OCI-M1 (cell line): Measurements from ENCODE around the gene WWC1.
"Not testable (repeated sequence)": the region's sequence is repeated elsewhere in the genome, so short reads cannot be mapped to it uniquely, and the experiment has no call there.

ENCODE experiments used
- DNase-seq: peaks from one replicate; lab custom pipeline; 2025; lab: John Stamatoyannopoulos, UW

WWC1 gene

GRCh38 chr5:168334695-168335094 lies 43.2 kb downstream of the WWC1 start:
- no peak for DNase-seq

- DNase-seq, result no peak
Measured at GRCh38 chr5:168337361-168337760, 45.9 kb downstream of the WWC1 start.

GRCh38 chr5:168339109-168339771 lies 47.8 kb downstream of the WWC1 start:
- no peak for DNase-seq

DNA sequence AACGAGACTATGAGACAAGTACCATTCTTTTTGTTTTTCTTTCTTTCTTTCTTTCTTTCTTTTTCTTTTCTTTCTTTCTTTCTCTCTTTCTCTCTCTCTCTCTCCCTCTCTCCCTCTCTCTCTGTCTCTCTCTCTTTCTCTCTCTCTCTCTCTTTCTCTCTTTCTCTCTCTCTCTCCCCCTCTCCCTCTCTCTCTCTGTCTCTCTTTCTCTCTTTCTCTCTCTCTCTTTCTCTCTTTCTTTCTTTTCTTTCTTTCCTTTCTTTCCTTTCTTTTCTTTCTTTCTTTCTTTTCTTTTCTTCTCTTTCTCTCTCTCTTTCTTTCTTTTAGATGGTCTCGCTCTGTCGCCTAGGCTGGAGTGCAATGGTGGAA lies 48.3 kb downstream of the WWC1 start:
- DNase-seq, result not testable (repeated sequence)

- no peak for DNase-seq
Measured at GRCh38 chr5:168340487-168340886, 49.0 kb downstream of the WWC1 start.

DNA sequence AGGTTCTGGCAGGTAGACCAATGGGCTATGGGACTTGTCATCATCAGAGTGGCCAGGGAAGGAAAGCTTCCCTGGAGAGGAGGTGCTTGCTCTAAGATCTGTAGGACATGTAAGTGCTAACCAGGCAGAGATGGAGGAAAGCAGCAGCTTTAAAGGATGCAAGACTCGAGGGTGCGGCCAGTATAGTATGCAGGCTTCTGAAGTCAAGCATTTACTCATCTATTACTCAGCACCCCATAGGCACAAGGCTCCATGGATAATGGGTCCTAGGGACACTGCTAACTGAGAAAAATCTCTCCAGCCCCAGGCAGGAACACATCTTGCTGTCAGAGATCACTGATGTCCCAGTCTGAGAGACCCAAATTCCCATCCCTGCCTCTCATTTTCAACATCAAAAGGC lies 49.7 kb downstream of the WWC1 start:
- DNase-seq, result no peak

GRCh38 chr5:168342151-168342825 lies 50.8 kb downstream of the WWC1 start:
- DNase-seq, result no peak

GRCh38 chr5:168342985-168343384 lies 51.5 kb downstream of the WWC1 start:
- no peak for DNase-seq

DNA sequence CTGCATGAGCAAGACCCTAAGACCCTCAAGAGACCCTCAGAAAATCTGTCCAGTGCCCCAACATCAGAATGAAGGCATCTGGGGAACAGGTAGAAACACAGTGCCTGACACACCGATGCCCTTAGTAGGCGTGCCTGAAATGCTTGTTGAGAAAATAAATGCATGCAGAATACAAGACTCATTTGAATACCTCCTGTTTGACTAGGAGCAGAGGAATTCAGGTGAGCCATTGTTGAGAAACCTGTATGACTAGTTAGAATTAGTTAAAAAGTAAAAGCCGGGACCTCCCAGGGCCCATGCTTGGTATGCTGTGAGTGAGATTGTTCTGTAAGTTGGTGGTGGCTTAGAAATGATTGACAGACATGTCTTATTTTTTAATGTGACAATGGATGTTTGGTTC lies 55.0 kb downstream of the WWC1 start:
- DNase-seq, result no peak

GRCh38 chr5:168347368-168348083 lies 56.1 kb downstream of the WWC1 start:
- no peak for DNase-seq

- no peak for DNase-seq
Measured at GRCh38 chr5:168348084-168348414, 56.6 kb downstream of the WWC1 start.

- DNase-seq, result no peak
Measured at GRCh38 chr5:168350315-168350714, 58.9 kb downstream of the WWC1 start.

DNA sequence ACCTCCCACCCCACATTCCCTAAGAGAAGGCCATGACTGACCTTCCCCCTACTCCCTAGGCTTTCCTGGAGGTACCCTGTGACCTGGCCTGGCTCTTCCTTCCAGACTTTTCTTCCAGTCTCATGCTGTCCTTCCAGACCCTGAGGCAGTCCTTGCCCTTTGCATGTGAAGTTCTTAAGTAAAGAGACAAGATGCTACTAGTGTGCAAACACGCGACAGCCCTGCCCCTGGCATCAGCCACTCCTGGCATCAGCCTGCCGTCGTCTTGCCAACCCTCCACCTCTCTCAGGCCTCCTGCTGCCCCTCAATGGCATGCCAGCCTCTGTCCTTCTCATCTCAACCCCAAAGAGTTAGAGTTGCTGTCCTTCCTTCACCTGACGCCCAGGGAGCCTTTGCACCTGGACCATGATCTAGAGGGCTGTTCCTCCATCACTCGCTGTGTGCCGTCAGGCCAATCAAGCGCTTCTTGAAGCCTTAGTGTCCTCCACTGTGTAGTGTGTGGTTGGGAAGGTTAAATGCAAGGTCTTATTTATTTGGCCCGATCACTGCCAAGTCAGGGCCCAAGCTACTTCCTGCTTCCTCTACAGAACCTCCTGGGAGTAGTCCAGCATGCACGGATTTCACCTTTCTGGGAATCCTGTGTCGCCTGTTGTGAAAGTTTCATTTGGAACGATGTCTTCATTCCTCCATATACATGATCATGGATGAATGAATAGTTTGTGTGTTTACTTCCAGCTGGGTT lies 61.9 kb downstream of the WWC1 start:
- no peak for DNase-seq

GRCh38 chr5:168354397-168354796 lies 63.0 kb downstream of the WWC1 start:
- no peak for DNase-seq

- DNase-seq, result no peak
Measured at GRCh38 chr5:168356171-168356570, 64.7 kb downstream of the WWC1 start.

DNA sequence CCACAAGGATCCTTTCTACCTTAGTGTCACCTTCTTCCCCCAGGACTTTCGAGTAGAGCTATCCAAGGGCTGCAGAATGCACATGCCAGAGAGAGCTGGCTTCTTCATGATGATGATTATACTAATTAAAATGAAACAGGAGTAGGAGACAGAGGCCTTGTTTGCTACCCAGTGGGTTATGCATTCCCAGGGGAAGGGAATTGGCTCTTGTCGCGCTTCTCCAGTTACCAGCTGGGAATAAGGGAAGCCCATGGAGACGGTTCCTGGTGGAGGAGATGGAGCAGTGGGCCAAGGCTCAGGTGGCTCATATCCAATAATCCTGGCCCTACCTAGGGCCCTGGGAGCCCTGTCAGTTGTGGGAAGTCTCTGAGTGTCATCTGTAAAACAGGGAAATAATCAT lies 65.1 kb downstream of the WWC1 start:
- DNase-seq, result no peak

DNA sequence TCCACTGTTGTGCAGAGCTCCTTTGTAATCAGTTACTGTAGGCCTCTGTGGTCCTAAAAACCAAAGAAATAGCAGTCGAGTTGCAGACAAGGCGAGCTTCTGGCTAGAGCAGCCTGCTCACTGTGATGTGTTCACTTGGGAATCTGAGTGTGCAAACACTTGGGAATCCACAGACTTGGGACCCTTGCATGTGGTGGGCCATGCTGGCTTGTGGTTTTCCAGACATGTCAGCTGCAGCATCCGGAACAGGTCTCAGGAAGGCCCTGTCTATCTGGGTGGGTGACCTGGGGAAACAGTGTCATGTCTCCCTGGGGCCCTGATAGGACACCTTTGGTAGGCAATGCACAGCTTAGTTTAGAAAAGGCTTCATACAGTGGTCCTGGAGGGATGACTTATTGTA lies 66.4 kb downstream of the WWC1 start:
- no peak for DNase-seq

- no peak for DNase-seq
Measured at GRCh38 chr5:168359820-168360460, 68.5 kb downstream of the WWC1 start.

GRCh38 chr5:168360521-168361285 lies 69.3 kb downstream of the WWC1 start:
- no peak for DNase-seq

DNA sequence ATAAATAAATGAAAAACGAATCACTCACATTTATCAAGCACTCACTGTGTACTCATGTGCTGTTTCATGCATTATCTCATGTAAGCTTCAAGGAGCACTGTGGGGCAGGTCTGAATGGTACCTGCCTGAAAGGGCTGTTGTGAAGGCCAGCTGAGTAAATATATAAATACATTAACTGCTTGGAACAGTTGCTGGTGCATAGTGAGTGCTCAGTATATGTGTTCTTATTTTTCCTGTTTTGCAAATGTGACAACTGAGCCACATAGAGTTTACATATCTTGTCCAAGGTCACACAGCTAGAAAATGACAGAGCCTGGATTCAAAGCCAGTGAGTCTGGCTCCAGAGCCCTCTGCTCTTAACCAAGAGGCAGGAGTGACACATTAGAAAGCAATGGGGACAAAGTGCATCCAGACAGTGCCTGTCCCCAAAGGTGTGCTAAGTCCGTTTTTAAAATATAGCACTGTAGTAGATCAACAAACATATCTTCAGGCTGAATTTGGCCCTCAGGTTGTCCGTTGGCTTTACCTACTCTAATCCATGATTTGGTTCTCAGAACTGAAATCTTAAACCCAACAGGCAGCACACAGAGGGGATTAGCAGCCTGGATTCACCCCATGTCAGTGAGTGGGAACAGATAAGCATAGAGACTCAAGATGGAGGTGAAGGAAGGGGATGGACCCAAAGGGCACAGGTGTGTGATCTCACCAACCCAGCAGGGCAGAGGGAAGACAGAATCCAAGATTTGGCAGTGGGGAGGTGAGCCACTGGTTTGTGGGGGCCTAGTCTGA lies 70.8 kb downstream of the WWC1 start:
- no peak for DNase-seq
